CD1c-positive myeloid dendritic cell (primary cell): ENCODE data around the gene TRPC4.

Experiments
- DNase-seq: peaks from one replicate; pipeline ENCODE4 v3.0.0-alpha.2; 2016; ENCODE audit errors: extremely low spot score

The TRPC4 gene

DNA sequence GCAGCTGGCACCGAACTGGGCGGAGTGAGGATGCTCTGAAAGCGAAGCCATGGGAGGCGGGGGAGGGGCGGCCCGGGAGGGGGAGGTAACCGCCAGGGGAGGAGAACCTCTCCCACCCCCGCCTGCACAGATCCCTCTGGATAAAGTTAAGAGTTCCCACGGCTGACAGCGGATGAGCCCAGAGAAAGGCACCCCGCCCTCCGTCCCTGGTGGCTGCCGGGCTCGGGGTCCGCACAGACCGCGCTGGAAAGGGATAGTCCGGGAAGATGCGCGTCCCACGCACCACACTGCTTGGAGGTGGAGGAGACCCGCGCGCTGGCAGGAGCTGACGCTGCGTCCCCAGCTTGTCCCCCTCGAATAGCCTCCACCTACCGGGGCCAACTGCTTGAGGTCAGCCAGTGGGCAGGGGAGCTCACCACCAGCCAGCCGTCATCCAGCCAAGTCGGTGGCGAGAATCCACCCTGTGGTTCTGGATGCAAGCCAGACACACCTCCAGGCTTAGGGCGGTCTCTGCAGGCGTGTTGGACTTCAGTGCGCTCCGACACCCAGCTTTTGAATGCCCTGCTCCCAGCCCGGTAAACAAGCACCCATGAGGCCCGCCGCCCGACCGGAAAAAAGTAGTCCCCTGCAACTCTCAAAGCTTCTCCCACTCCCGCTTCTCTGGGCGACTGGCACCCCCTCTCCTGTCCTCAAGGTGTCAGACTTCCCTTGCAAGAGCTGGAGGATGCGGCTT is at the start of gene TRPC4:
Gene TRPC4, minus strand, starts transcription at position 17 of the 733 bp plus-strand sequence. CDS start 86,439 bp downstream, outside the sequence.
- no peak for DNase-seq

DNA sequence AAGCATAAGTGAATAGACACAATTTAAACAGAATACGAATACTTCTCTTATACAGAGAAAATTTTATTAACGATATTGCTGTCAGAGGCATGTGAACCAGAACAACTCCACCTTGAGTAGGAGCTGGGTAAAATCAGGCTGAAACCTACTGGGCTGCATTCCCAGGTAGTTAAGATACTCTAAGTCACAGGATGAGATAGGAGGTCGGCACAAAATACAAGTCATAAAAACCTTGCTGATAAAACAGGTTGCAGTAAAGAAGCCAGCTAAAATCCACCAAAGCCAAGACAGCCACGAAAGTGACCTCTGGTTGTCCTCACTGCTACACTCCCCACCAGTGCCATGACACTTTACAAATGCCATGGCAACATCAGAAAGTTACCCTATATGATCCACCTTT is 49.2 kb upstream of the TRPC4 start:
- DNase-seq, result no peak

- no peak for DNase-seq
These were observed 48.6 kb upstream of the TRPC4 start for GRCh38 chr13:37918116-37918714.

DNA sequence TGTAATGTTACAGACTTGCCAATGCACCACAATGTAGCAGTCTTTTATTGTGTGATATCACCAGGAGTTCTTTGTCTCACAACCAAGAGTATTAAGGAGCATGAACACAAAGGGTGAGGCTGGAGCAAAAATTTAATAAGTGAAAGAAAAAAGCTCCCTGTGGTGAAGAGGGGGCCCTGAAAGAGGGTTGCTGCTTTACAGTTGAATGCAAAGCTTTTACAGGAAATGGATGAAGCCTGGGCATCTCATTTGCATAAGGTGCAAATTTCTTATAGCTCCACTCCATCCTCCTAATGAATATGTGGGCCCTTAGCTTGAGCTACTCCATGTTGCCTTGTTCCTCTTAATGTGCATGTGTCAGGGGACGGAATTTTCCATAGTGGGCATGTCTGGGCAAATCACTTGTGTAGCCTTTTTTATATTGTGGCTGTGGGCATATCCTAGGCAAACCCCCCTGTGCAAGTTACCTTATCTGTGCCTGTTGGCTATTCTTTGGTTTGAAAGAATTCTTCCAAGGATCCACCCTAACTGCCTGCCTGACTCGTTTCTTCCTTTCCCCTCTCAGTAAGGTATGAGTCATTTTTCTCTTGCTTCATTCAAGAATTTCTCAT is 45.3 kb upstream of the TRPC4 start:
- no peak for DNase-seq

GRCh38 chr13:37910790-37911189 is 41.2 kb upstream of the TRPC4 start:
- DNase-seq, result no peak

- DNase-seq, result no peak
These were observed 37.3 kb upstream of the TRPC4 start for GRCh38 chr13:37906880-37907279.

- no peak for DNase-seq
These were observed 36.2 kb upstream of the TRPC4 start for GRCh38 chr13:37905736-37906135.

DNA sequence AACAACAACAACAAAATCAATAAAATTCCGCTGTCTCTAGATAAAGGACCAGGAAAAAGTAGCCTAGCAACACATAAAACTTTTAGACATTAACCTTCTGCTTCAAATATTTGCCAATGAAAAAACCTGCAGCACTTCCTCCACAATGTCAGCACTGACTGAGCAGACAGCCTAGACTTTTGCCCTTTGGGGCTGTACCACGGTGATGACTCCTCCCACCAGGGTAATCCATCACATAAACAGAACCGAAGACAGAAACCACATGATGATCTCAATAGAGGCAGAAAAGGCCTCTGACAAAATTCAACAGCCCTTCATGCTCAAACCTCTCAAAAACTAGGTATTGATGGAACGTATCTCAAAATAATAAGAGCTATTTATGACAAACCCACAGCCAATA is 30.2 kb upstream of the TRPC4 start:
- DNase-seq, result no peak

DNA sequence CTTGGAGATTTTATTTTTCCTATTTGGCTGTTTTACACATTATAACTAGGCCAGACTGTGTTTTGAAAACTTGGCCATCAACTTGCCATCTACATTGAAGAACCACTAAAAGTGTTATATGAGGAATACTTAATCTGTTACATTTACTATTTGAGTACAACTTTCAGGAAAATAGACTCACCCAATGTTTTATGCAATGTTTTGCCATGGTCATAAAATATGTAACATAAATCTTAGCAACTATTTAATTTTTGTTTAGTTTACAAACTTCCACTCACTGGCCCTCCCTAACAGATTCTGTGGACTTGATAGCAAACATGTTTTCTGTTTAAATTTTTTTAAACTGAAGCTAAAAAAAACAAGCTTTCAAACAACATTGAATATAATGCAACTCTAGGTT is 23.7 kb upstream of the TRPC4 start:
- no peak for DNase-seq

DNA sequence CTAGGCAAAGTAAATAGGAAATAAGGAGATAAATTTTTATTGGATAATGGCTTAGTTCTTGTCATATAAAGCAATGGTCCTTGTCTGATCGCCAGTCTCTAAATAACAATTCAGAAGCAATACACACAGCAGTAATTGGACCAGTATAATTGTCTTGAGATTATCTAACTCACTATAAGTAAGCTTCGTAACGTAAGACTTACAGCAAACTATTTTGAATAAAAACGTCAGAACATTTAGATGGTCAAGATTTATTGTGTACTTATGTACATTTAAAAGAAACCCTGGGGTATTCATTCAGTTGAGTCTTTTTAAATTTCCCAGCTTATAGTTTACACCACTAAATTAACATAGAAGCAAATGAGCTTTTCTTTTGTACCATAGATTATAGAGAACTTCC is 20.2 kb upstream of the TRPC4 start:
- no peak for DNase-seq

GRCh38 chr13:37889102-37889501 is 19.5 kb upstream of the TRPC4 start:
- no peak for DNase-seq

- DNase-seq, result no peak
These were observed 17.3 kb upstream of the TRPC4 start for GRCh38 chr13:37886879-37887278.

- DNase-seq, result no peak
These were observed 15.1 kb upstream of the TRPC4 start for GRCh38 chr13:37884674-37885073.

DNA sequence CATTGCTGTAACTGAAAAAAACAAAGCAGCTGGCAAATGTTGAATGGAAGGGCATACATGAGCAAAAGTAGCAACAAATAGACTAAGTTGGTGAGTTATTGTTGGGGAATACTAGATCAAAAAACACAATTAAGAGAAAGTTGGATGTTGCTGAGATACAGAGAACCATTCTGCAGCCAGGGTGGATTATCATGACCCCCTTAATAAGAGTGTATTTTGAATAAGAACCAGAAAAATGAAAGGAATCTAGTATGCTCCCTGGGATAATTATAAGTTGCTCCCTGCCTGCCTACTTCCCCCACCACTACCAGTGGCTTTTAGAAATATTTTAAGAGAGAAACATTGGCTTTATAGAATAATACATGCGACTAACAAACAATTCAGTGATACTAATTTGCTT is 14.5 kb upstream of the TRPC4 start:
- no peak for DNase-seq

GRCh38 chr13:37878921-37879320 is 9.3 kb upstream of the TRPC4 start:
- no peak for DNase-seq

DNA sequence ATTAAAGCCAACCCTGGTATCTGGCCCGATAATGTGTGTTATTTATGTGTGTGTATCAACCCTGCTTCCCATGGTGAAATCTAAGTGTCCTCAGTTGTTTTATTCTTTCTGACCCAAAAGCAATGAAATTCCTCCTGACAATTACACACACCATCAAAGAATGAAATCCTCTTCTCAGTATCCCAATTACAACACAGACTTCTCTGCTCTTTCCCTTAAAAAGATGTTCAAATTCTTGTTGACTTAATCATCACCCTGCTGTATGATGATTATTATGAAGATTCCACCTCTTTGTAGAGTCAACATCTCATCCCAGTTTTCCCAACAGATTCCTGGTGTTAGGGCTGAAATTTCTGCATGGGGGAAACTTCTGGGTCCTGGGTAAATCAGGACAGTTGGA is 8.9 kb upstream of the TRPC4 start:
- no peak for DNase-seq

GRCh38 chr13:37870895-37871550 is 1.5 kb upstream of the TRPC4 start:
- DNase-seq, result no peak

GRCh38 chr13:37870489-37870845 is 895 bp upstream of the TRPC4 start:
- no peak for DNase-seq

DNA sequence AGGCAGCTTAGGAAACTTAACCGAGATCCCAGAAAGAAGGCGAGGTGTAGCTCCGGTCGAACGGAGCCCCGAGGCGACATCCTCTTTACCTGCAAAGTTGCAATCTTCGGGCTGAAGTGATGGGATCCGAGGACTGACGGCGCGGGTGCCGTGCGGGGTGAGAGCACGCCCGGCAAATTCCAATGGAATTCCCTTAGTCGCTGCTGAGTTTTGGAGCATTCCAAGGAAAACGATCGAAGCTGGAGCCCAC is 141 bp downstream of the TRPC4 start:
- no peak for DNase-seq

DNA sequence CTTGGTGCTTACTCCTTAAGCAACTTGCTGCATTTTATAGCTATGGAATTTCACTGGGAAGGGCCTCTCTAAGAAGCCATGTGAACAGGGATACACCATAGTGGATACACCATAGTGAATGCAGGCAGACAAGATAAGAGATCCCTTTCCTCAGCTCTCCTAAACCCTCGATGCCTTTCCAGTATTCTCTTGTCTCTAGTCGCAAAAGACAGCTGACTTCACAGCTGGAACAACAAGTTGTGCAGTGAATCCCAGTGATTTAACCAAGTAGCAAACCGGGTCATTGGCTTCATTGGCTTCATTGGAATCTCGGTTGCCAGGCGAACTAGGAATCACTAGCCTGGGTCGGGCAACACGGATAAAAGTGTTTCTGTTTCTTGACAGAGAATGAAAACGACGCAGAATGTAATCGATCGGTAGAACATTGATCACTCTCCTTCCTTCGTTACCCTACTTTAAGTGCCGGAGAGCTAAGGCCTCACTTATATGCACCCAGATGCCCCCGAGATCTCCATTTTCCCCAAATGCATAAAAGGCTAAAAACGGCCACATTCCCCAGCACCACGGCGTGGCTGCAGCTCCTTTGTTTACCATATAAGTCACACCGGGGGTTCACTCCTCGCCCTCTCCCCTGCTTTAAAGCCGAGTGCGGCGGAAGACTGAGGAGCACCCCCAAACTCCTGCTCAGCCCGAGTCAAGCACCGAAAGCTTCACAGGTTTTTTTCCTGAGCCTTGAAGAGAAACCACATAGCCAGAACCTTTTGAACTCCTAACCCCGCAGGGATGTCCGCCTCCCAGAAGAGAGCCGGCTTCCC is 674 bp downstream of the TRPC4 start:
- DNase-seq, result no peak

GRCh38 chr13:37863708-37864107 is 5.9 kb downstream of the TRPC4 start:
- no peak for DNase-seq

- no peak for DNase-seq
These were observed 34.2 kb downstream of the TRPC4 start for GRCh38 chr13:37835392-37835791.
